MM.1S (cell line): ENCODE measurements around the gene PAM16.

Experiments used
- DNase-seq: peaks from one replicate; pipeline ENCODE4 v3.0.0-alpha.2; 2015
- H2AFZ ChIP-seq: fragments of 300-600 bp; sonication (generic); 2 replicates; pipeline ENCODE4 v1.6.0; 2016; ENCODE audit warnings: antibody characterized with exemption, low read length
- H3F3A ChIP-seq: fragments of 300-600 bp; sonication (generic); 2 replicates; pipeline ENCODE4 v1.6.1; 2016; ENCODE audit warnings: mild to moderate bottlenecking, antibody characterized with exemption, low read length, moderate library complexity, mixed read lengths; ENCODE audit not compliant: insufficient read depth
- H3K27ac ChIP-seq: fragments of 300-600 bp; sonication (generic); 2 replicates; pipeline ENCODE4 v1.5.1; 2016; ENCODE audit warnings: mild to moderate bottlenecking, low read length
- H3K27me3 ChIP-seq: fragments of 300-600 bp; sonication (generic); replicated peaks from 2 replicates; pipeline ENCODE4 v1.6.0; 2016; ENCODE audit warnings: low read length; ENCODE audit not compliant: insufficient read depth
- H3K36me3 ChIP-seq: fragments of 300-600 bp; sonication (generic); replicated peaks from 2 replicates; pipeline ENCODE4 v1.6.1; 2016; ENCODE audit warnings: mild to moderate bottlenecking, low read length, mixed read lengths; ENCODE audit not compliant: insufficient read depth
- H3K4me1 ChIP-seq: fragments of 300-600 bp; sonication (generic); 2 replicates; pipeline ENCODE4 v1.6.1; 2016; ENCODE audit warnings: low read length, mixed read lengths
- H3K4me2 ChIP-seq: fragments of 300-600 bp; sonication (generic); 2 replicates; pipeline ENCODE4 v1.6.0; 2016; ENCODE audit warnings: low read depth, low read length
- H3K4me3 ChIP-seq: fragments of 300-600 bp; sonication (generic); 2 replicates; pipeline ENCODE4 v1.5.1; 2016; ENCODE audit warnings: low read length, mixed read lengths
- H3K79me2 ChIP-seq: fragments of 300-600 bp; sonication (generic); 2 replicates; pipeline ENCODE4 v1.6.1; 2016; ENCODE audit warnings: mixed run types, low read length, mixed read lengths
- H3K9ac ChIP-seq: fragments of 300-600 bp; sonication (generic); 2 replicates; pipeline ENCODE4 v1.6.1; 2016; ENCODE audit warnings: low read length, mixed read lengths
- H3K9me2 ChIP-seq: fragments of 300-600 bp; sonication (generic); replicated peaks from 2 replicates; pipeline ENCODE4 v1.6.1; 2016; ENCODE audit warnings: mild to moderate bottlenecking, low read length, mixed read lengths; ENCODE audit not compliant: insufficient read depth
- H3K9me3 ChIP-seq: fragments of 300-600 bp; sonication (generic); replicated peaks from 2 replicates; pipeline ENCODE4 v1.6.1; 2016; ENCODE audit warnings: mild to moderate bottlenecking, low read length, mixed read lengths; ENCODE audit not compliant: insufficient read depth
- H4K20me1 ChIP-seq: fragments of 300-600 bp; sonication (generic); 2 replicates; pipeline ENCODE4 v1.6.1; 2016; ENCODE audit warnings: mild to moderate bottlenecking, low read length, moderate library complexity, mixed read lengths; ENCODE audit not compliant: insufficient read depth
- EZH2 ChIP-seq: fragments of 300-600 bp; sonication (generic); optimal IDR thresholded peaks from 2 replicates; pipeline ENCODE3; 2017; ENCODE audit warnings: low read depth, mild to moderate bottlenecking, antibody characterized with exemption, low read length, mixed read lengths
- EZH2phosphoT487 ChIP-seq: fragments of 300-600 bp; sonication (generic); IDR thresholded peaks from 2 replicates; pipeline ENCODE4 v1.6.1; 2018; ENCODE audit warnings: antibody characterized with exemption, low read length
- TF ChIP-seq, protein P1 (sequence below): fragments of 300-600 bp; sonication (generic); IDR thresholded peaks from 2 replicates; pipeline ENCODE4 v1.5.1; 2016; ENCODE audit warnings: antibody characterized with exemption, low read length, mixed read lengths

PAM16 gene

DNA sequence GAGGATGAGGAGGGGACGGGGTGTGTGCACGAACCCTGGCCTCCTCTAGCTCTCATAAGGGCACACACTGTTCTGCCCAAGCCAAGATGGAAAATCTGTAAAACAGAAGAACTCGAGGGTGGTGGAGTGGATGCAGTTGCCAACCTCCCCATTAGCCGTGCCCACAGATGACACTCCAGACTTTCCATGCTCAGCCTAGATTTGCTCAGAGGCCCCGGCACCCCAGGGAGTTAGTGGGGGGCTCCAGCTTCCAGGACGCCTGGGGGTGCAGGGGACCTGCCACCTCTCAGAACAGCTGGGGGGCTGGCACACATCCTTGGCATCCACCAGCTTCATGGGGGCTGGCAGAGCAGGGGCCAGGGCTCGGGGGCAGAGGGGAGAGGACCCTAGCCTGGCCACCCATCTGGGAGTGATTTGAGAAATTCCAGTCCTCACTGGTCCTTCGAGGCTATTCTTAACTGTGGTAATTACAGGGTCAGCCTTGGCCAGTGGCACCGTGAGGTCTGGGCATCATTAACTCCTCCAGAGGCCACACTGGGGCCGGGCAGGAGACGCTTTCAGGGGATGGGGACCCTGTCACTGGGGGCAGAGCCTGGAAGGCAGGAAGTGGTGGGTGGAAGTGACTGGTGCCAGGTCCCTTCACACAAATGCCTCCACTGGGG, 34.8 kb upstream of the PAM16 start:
- no peak overlapping the region for H3K4me2 ChIP-seq
- H4K20me1 ChIP-seq, result no peaks in the 10 kb centered on the region
- no peak overlapping the region for H2AFZ ChIP-seq
- peaks cover 3% of the 10 kb centered on the region; the same call in 1 of the 2 replicates for H3K36me3 ChIP-seq
- no peaks in the 10 kb centered on the region for H3F3A ChIP-seq
- no peak for DNase-seq
- H3K9me2 ChIP-seq, result no peaks in the 10 kb centered on the region
- H3K27ac ChIP-seq, result no peak overlapping the region
- H3K9ac ChIP-seq, result no peak overlapping the region
- H3K9me3 ChIP-seq, result no peaks in the 10 kb centered on the region
- H3K4me1 ChIP-seq, result no peaks in the 10 kb centered on the region
- no peaks in the 10 kb centered on the region for H3K27me3 ChIP-seq
- peaks cover 3% of the 10 kb centered on the region; the same call in 1 of the 2 replicates for H3K79me2 ChIP-seq
- TF ChIP-seq EZH2phosphoT487, result no peak
- H3K4me3 ChIP-seq, result no peak overlapping the region

DNA sequence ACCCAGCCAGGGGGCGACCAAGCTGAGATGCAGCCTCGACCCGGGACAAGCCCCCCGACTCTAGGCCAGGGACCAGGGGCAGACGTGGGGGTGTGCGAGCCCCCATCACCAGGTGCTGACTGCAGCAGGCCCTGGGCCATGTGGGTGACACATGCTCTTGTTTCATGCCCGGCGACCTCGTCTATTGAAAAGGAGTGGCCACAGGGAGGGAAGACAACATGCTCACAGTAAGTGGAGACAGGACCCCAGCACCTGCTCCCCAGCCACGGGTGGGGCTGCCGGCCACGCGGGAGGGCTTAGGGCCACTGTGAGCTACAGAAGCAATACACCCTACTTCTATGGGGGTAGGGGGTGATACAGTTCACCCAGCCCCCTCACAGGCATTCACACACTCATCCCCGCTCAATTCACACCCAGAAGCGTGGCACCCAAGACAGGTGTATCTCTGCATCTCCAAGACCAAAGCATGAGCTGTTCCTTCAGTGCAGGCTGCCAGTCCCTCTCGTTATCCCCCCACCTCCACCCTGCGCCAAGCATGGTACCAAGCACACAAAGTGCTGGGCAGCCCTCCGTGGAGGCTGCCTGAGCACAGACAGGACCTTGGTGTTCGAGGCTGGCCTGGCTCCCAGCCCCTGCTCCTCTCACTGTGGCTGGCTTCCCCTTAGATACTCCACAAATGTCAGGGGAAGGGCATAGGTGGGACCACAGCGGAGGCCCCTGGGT, 34.1 kb upstream of the PAM16 start:
- Histone ChIP-seq H3F3A (no peaks in the 10 kb centered on the region), H3K79me2 (peaks cover 3% of the 10 kb centered on the region; the same call in 1 of the 2 replicates), H3K4me1 (no peaks in the 10 kb centered on the region), H2AFZ (no peak overlapping the region), H3K27ac (no peak overlapping the region), H3K4me3 (no peak overlapping the region), H3K9me2 (no peaks in the 10 kb centered on the region), H3K9ac (no peak overlapping the region), H4K20me1 (no peaks in the 10 kb centered on the region), H3K36me3 (peaks cover 3% of the 10 kb centered on the region; the same call in 1 of the 2 replicates), H3K9me3 (no peaks in the 10 kb centered on the region), H3K27me3 (no peaks in the 10 kb centered on the region), H3K4me2 (no peak overlapping the region)
- no peak for TF ChIP-seq EZH2
- no peak for TF ChIP-seq EZH2phosphoT487
- TF ChIP-seq, protein P1, sequence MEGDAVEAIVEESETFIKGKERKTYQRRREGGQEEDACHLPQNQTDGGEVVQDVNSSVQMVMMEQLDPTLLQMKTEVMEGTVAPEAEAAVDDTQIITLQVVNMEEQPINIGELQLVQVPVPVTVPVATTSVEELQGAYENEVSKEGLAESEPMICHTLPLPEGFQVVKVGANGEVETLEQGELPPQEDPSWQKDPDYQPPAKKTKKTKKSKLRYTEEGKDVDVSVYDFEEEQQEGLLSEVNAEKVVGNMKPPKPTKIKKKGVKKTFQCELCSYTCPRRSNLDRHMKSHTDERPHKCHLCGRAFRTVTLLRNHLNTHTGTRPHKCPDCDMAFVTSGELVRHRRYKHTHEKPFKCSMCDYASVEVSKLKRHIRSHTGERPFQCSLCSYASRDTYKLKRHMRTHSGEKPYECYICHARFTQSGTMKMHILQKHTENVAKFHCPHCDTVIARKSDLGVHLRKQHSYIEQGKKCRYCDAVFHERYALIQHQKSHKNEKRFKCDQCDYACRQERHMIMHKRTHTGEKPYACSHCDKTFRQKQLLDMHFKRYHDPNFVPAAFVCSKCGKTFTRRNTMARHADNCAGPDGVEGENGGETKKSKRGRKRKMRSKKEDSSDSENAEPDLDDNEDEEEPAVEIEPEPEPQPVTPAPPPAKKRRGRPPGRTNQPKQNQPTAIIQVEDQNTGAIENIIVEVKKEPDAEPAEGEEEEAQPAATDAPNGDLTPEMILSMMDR, result no peak
- no peak for DNase-seq

DNA sequence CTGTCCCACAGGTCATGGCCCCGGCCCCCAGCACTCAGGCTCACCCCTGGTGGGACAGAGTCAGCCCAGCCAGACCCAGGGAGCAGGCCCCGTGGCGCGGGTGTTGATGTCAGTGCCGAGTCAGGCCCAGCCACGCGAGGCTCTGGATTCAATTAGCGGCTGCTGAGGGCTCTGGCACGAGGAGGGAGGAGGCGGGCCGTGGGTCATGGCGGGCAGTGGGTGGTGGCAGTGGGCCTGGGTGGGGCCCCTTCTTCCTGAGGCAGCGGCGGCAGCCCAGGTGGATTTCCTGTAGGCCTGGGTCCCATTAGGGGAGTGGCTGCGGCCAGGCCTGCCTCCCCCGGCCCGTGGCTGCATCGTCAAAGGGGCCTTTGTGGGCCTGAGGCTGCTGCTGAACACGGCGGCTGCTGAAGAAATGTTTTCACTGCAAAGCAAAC, 33.4 kb upstream of the PAM16 start:
- Histone ChIP-seq H3K4me3 (no peak overlapping the region), H3K9me3 (no peaks in the 10 kb centered on the region), H3K4me1 (no peaks in the 10 kb centered on the region), H2AFZ (no peak overlapping the region), H3K9me2 (no peaks in the 10 kb centered on the region), H4K20me1 (no peaks in the 10 kb centered on the region), H3K9ac (no peak overlapping the region), H3K4me2 (no peak overlapping the region), H3K36me3 (peaks cover 3% of the 10 kb centered on the region; the same call in 1 of the 2 replicates), H3K27me3 (no peaks in the 10 kb centered on the region), H3F3A (no peaks in the 10 kb centered on the region), H3K27ac (no peak overlapping the region), H3K79me2 (peaks cover under 1% of the 10 kb centered on the region; the same call in 1 of the 2 replicates)
- no peak for DNase-seq
- no peak for TF ChIP-seq EZH2phosphoT487
- TF ChIP-seq EZH2, result no peak
- TF ChIP-seq, protein P1, result no peak
